ENCODE data around the gene LYZ.

DNA sequence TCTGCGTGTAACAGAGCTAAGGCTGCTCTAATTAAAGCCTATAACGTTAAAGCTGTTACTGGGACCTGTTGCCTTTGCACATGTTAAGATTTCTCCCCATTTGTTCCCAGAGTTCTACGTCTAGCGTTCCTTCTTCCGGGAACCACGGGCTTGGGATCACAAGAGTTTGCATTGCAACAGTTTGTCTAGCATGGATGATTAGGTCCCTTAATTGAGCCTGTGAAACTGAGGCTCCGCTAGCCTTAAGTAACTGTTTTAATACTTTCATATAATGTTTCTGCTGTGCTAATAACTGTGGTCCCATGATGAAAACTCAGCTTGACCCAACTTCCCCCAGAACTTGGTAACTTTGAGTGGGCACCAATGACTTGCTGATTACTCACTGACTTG lies 16.7 kb upstream of the LYZ start:
- TF ChIP-seq CTCF (IDR thresholded peaks at IDR 0.05 in 8 of 11, conservative IDR thresholded peaks at IDR 0.05 in 3 of 11) (no peak), POLR2A (IDR thresholded peaks at IDR 0.05) (no peak)

Data from spleen (tissue), 7 donors.